ENCODE results near the gene IL33.

The IL33 gene

DNA sequence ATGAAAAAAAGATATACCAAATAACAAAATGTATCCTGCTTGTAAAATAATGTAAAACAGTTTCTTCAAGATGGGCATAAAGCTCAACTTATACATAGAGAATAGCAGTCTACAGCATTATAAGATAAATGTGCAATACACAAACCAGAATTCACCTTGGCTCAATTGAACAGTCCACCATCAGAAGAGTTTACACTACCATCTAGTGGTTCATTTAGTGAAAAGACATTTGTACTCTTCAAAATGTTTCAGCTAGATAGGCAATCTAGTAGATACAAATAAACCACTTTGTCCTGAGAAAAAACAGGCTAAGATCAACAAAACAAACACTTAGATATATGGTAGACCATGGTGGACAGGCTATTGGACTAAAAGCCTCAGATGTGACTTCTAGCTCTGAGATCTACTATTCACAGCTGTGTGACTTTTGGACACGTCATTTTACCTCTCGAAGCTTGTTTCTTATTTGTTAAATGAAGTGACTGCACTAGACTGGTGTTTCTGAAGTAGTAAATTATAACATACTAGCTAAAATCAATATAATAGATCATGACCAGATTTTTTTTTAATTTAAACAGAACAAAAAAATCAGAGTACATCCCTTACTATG lies 90.5 kb downstream of the IL33 start:
- peak; percentile 17 for DNase-seq
